Endothelial cell of umbilical vein (primary cell): ENCODE measurements around the gene SPPL3. TPM values are rescaled to one million over a fixed set of nuclear protein-coding genes. Genes with fewer than 3 reads are reported as not detected.

Source experiments
- BruUV-seq: library from RNA; stranded (reverse); fragments of 400-500 nt; replicated peaks from 2 replicates; lab custom pipeline; 2021; lab: Mats Ljungman, UMichigan
- CTCF ChIA-PET: fragments of 300-600, 350-600 bp; sonication (Branson Sonifier 250); formaldehyde crosslinking; loops from one replicate; lab custom pipeline; 2021; ENCODE audit warnings: antibody characterized with exemption, inconsistent platforms; lab: Charles Lee
- POLR2A ChIA-PET: fragments of 300-600, 350-600 bp; sonication (Branson Sonifier 250); formaldehyde crosslinking; loops from one replicate; lab custom pipeline; 2021; ENCODE audit warnings: antibody characterized with exemption, inconsistent platforms; lab: Charles Lee
- DNase-seq: peaks from one replicate; pipeline ENCODE4 v3.0.0-alpha.2; 2011; ENCODE audit warnings: low read depth, low spot score
- FAIRE-seq: peaks from 2 replicates; lab custom pipeline; 2011; peaks lifted over from hg19 to GRCh38; lab: Jason Lieb, UNC
- H2AFZ ChIP-seq: 2 replicates; pipeline ENCODE4 v1.6.0; 2012; ENCODE audit warnings: low read depth, low read length, control low read depth, inconsistent platforms
- H3K27ac ChIP-seq: 2 replicates; pipeline ENCODE4 v1.5.1; 2011; ENCODE audit warnings: low read depth, mild to moderate bottlenecking, control low read depth, low read length, moderate library complexity; ENCODE audit not compliant: insufficient read depth
- H3K27me3 ChIP-seq, 2 experiments: 2 replicates each; pipeline versions ENCODE4 v1.6.0 to v1.6.1; 2011; ENCODE audit warnings: low read length in 2 of 2, mixed read lengths in 1 of 2; ENCODE audit not compliant: control insufficient read depth in 2 of 2, insufficient read depth in 2 of 2
- H3K36me3 ChIP-seq, 2 experiments: 2 replicates in 1 of 2; 3 replicates in 1 of 2; pipeline ENCODE4 v1.5.1; 2011; ENCODE audit warnings: low read length in 2 of 2, mild to moderate bottlenecking in 1 of 2, moderate library complexity in 1 of 2; ENCODE audit not compliant: control insufficient read depth in 2 of 2, insufficient read depth in 2 of 2; ENCODE audit errors: extremely low read depth in 1 of 2
- H3K4me1 ChIP-seq: 3 replicates; pipeline ENCODE4 v1.5.1; 2011; ENCODE audit warnings: mild to moderate bottlenecking, low read length; ENCODE audit not compliant: control insufficient read depth, insufficient read depth; ENCODE audit errors: extremely low read depth
- H3K4me2 ChIP-seq: 2 replicates; pipeline ENCODE4 v1.6.1; 2011; ENCODE audit warnings: low read length, control low read depth, mixed read lengths; ENCODE audit not compliant: insufficient read depth
- H3K4me3 ChIP-seq, 3 experiments: fragments of 200-600 bp in 1 of 3; sonication (generic), shearing (Covaris generic) in 1 of 3; replicated peaks in 1 of 3; 2 replicates each; pipeline ENCODE4 v1.5.1; 2011 to 2016; ENCODE audit warnings: control low read depth in 3 of 3, low read length in 3 of 3, mild to moderate bottlenecking in 2 of 3, inconsistent platforms in 1 of 3, low read depth in 1 of 3, moderate library complexity in 1 of 3; ENCODE audit not compliant: insufficient read depth in 1 of 3
- H3K79me2 ChIP-seq: 2 replicates; pipeline ENCODE4 v1.6.0; 2012; ENCODE audit warnings: low read length, inconsistent platforms; ENCODE audit not compliant: control insufficient read depth, insufficient read depth
- H3K9ac ChIP-seq: replicated peaks from 2 replicates; pipeline ENCODE3; 2011; ENCODE audit warnings: low read length, control low read depth; ENCODE audit not compliant: insufficient read depth; ENCODE audit errors: extremely low read depth
- H3K9me1 ChIP-seq: replicated peaks from 3 replicates; pipeline ENCODE4 v1.6.0; 2011; ENCODE audit warnings: mild to moderate bottlenecking, low read length; ENCODE audit not compliant: control insufficient read depth, insufficient read depth; ENCODE audit errors: extremely low read depth
- H3K9me3 ChIP-seq: replicated peaks from 2 replicates; pipeline ENCODE4 v1.5.1; 2012; ENCODE audit warnings: low read length, inconsistent platforms; ENCODE audit not compliant: control insufficient read depth, insufficient read depth
- H4K20me1 ChIP-seq: replicated peaks from 2 replicates; pipeline ENCODE3; 2011; ENCODE audit warnings: mild to moderate bottlenecking, low read length; ENCODE audit not compliant: control insufficient read depth, insufficient read depth; ENCODE audit errors: extremely low read depth
- CTCF ChIP-seq, 2 donors: IDR thresholded peaks; 1 replicate in 1 of 2; 2 replicates in 1 of 2; pipeline ENCODE4 v1.5.1; 2011; ENCODE audit warnings: low read length in 2 of 2, mild to moderate bottlenecking in 2 of 2, moderate library complexity in 2 of 2, control low read depth in 1 of 2, inconsistent platforms in 1 of 2, low read depth in 1 of 2; ENCODE audit not compliant: insufficient read depth in 1 of 2; ENCODE audit errors: extremely low read depth in 1 of 2
- EZH2 ChIP-seq: IDR thresholded peaks from 2 replicates; pipeline ENCODE4 v1.6.1; 2012; ENCODE audit warnings: borderline replicate concordance, low read depth, mild to moderate bottlenecking, moderate library complexity, low read length, inconsistent platforms; ENCODE audit not compliant: severe bottlenecking
- FOS ChIP-seq: IDR thresholded peaks from 2 replicates; pipeline ENCODE4 v1.6.1; 2011; ENCODE audit warnings: mild to moderate bottlenecking, low read length, moderate library complexity, borderline replicate concordance; ENCODE audit not compliant: insufficient read depth
- GATA2 ChIP-seq: IDR thresholded peaks from 2 replicates; pipeline ENCODE4 v1.7.0; 2011; ENCODE audit warnings: low read depth, mild to moderate bottlenecking, moderate library complexity, mixed read lengths, low read length; ENCODE audit not compliant: insufficient read length, insufficient read depth
- JUN ChIP-seq: IDR thresholded peaks from 2 replicates; pipeline ENCODE4 v1.6.1; 2011; ENCODE audit warnings: borderline replicate concordance, low read depth; ENCODE audit not compliant: insufficient read length, insufficient read depth
- MAX ChIP-seq: IDR thresholded peaks from 2 replicates; pipeline ENCODE4 v1.6.1; 2011; ENCODE audit not compliant: insufficient read depth, insufficient read length
- MYC ChIP-seq: IDR thresholded peaks from one replicate; pipeline ENCODE4 v1.6.1; 2011; ENCODE audit warnings: mild to moderate bottlenecking, low read depth, low read length
- POLR2A ChIP-seq: IDR thresholded peaks from 2 replicates; pipeline ENCODE4 v1.6.1; 2012; ENCODE audit warnings: low read depth, mild to moderate bottlenecking, control low read depth, low read length
- POLR2AphosphoS5 ChIP-seq: IDR thresholded peaks from 2 replicates; pipeline ENCODE4 v1.6.1; 2012; ENCODE audit warnings: low read depth, mild to moderate bottlenecking, control low read depth, low read length, moderate library complexity; ENCODE audit not compliant: insufficient read depth
- dilution Hi-C: fragments of 300-500 bp; cut with MboI; formaldehyde crosslinking; loops from one replicate; pipeline ENCODE4 v1.15.0; 2019; ENCODE audit warnings: low sequenced_read_pairs; ENCODE audit not compliant: extremely low pct_ligation_motif_present
- intact Hi-C: fragments of 100-400 bp; cut with micrococcal nuclease; formaldehyde crosslinking; loops from one replicate; pipeline ENCODE4 v1.10.0; 2022
- polyA plus RNA-seq, 4 experiments: library from polyadenylated mRNA; depleted of rRNA in 3 of 4; stranded (reverse) in 3 of 4; unstranded in 1 of 4; fragments of >200 nt; gene quantifications; 2 replicates each; pipeline versions ENCODE4 v1.2.1 to v1.2.3, GENCODE V29; 2011 to 2012; ENCODE audit warnings: missing spikeins in 1 of 4
- total RNA-seq: library from RNA; stranded (reverse); gene quantifications from 2 replicates; pipeline ENCODE4 v1.2.3, GENCODE V29; 2021

Gene SPPL3
- total and polyA plus RNA-seq, 2 donors (not counting 3 experiments of a cell fraction or from before 2014, with no cell fraction given): 30.6 to 53.0 TPM

GRCh38 chr12:120766566-120766965 is 137.6 kb downstream of the SPPL3 start:
- TF ChIP-seq POLR2A (no peak), EZH2 (no peak), MYC (no peak), MAX (no peak), CTCF (IDR thresholded peaks at IDR 0.05; ENCODE audit: extremely low read depth in 1 of 2, insufficient read depth in 1 of 2, low read depth in 1 of 2, low read length in 2 of 2) (no peak), FOS (no peak), POLR2AphosphoS5 (no peak), GATA2 (no peak), JUN (no peak)
- no peaks in the 10 kb centered on the region for H3K9me1 ChIP-seq
- H3K36me3 ChIP-seq: peaks cover 10 to 45% of the 10 kb centered on the region in 2 experiments
- no peak overlapping the region for H3K4me3 ChIP-seq
- no peaks in the 10 kb centered on the region for H3K27me3 ChIP-seq
- POLR2A ChIA-PET: no interaction called here
- CTCF ChIA-PET: interaction anchor here (1.0 to 2.8 kb wide), 4 partner anchors 10 to 205 kb away, joined by 3 to 8 read pairs (median 3); no protein-coding TSS in a partner anchor
- no peak for FAIRE-seq
- no peak overlapping the region for H3K27ac ChIP-seq
- H3K4me2 ChIP-seq: no peak overlapping the region
- dilution Hi-C loops: no loop called here
- no peaks in the 10 kb centered on the region for H3K9me3 ChIP-seq
- DNase-seq: no peak
- no TSS peak for BruUV-seq
- intact Hi-C loops: no loop called here
- no peaks in the 10 kb centered on the region for H3K79me2 ChIP-seq
- H3K4me1 ChIP-seq: no peaks in the 10 kb centered on the region
- no peaks in the 10 kb centered on the region for H4K20me1 ChIP-seq
- H2AFZ ChIP-seq: no peak overlapping the region
- H3K9ac ChIP-seq: no peak overlapping the region
